A673 (cell line): Measurements from ENCODE around the gene ATP6V1G3. TPM values are rescaled to one million over a fixed set of nuclear protein-coding genes. Genes with fewer than 3 reads are reported as not detected.

Source experiments
- BruUV-seq: library from RNA; stranded (reverse); fragments of 400-500 nt; replicated peaks from 2 replicates; lab custom pipeline; 2021; lab: Mats Ljungman, UMichigan
- CTCF ChIA-PET: fragments of 300-600 bp; sonication (Branson Sonifier 250); formaldehyde crosslinking; loops from one replicate; lab custom pipeline; 2022; ENCODE audit warnings: antibody characterized with exemption; lab: Charles Lee
- POLR2A ChIA-PET: fragments of 300-600 bp; sonication (Branson Sonifier 250); formaldehyde crosslinking; loops from one replicate; lab custom pipeline; 2022; ENCODE audit warnings: antibody characterized with exemption; ENCODE audit not compliant: low non-redundant PET; lab: Charles Lee
- DNase-seq: peaks from one replicate; pipeline ENCODE4 v3.0.0-alpha.2; 2015; ENCODE audit warnings: low spot score
- H3K27ac ChIP-seq: fragments of 200-600 bp; sonication (generic); 2 replicates; pipeline ENCODE4 v1.5.1; 2016; ENCODE audit warnings: mixed run types, low read depth, mild to moderate bottlenecking, mixed read lengths, antibody characterized with exemption, low read length; ENCODE audit not compliant: poor library complexity, severe bottlenecking
- H3K27me3 ChIP-seq: fragments of 200-600 bp; sonication (generic); replicated peaks from 2 replicates; pipeline ENCODE4 v1.6.1; 2017; ENCODE audit warnings: mixed run types, low read depth, mild to moderate bottlenecking, mixed read lengths, antibody characterized with exemption, low read length; ENCODE audit not compliant: insufficient read depth, poor library complexity
- H3K36me3 ChIP-seq: fragments of 200-600 bp; sonication (generic); 2 replicates; pipeline ENCODE4 v1.6.1; 2016; ENCODE audit warnings: mixed run types, mild to moderate bottlenecking, mixed read lengths, antibody characterized with exemption, low read length; ENCODE audit not compliant: insufficient read depth, poor library complexity, severe bottlenecking
- H3K4me1 ChIP-seq: fragments of 200-600 bp; sonication (generic); 2 replicates; pipeline ENCODE4 v1.6.1; 2017; ENCODE audit warnings: mixed run types, mild to moderate bottlenecking, mixed read lengths, antibody characterized with exemption, low read length; ENCODE audit not compliant: insufficient read depth, poor library complexity, severe bottlenecking
- H3K4me3 ChIP-seq: fragments of 200-600 bp; sonication (generic); 2 replicates; pipeline ENCODE4 v1.5.1; 2016; ENCODE audit warnings: low read depth, mixed run types, mild to moderate bottlenecking, mixed read lengths, low read length; ENCODE audit not compliant: poor library complexity, severe bottlenecking
- H3K9me3 ChIP-seq: fragments of 200-600 bp; sonication (generic); 2 replicates; pipeline ENCODE4 v1.6.1; 2016; ENCODE audit warnings: mixed run types, low read depth, mild to moderate bottlenecking, mixed read lengths, antibody characterized with exemption, low read length; ENCODE audit not compliant: poor library complexity, severe bottlenecking
- CTCF ChIP-seq: fragments of 300-800, 200-600 bp; sonication (generic); conservative IDR thresholded peaks from 2 replicates; pipeline ENCODE4 v1.5.1; 2017; ENCODE audit warnings: low read depth, mild to moderate bottlenecking, antibody characterized with exemption, low read length, moderate library complexity, mixed read lengths
- EZH2 ChIP-seq: fragments of 200-600 bp; sonication (generic); IDR thresholded peaks from 2 replicates; pipeline ENCODE4 v1.6.1; 2017; ENCODE audit warnings: borderline replicate concordance, low read depth, mild to moderate bottlenecking, mixed read lengths, antibody characterized with exemption, low read length; ENCODE audit not compliant: poor library complexity, severe bottlenecking
- intact Hi-C: fragments of 100-400 bp; cut with micrococcal nuclease; formaldehyde crosslinking; loops from one replicate; pipeline ENCODE4 v1.10.0; 2022; ENCODE audit not compliant: unreplicated experiment
- total RNA-seq: library from RNA; stranded (reverse); gene quantifications from 2 replicates; pipeline ENCODE4 v1.2.3, GENCODE V29; 2021

The ATP6V1G3 gene
- total RNA-seq, 1 experiment from 2014 or later, result 0.71 TPM

GRCh38 chr1:198563583-198563982, 23.1 kb upstream of the ATP6V1G3 start:
- H3K9me3 ChIP-seq, result no peaks in the 10 kb centered on the region
- no TSS peak for BruUV-seq
- no peak overlapping the region for H3K27ac ChIP-seq
- CTCF ChIA-PET, result no interaction called here
- POLR2A ChIA-PET, result no interaction called here
- no peak for DNase-seq
- no peak for TF ChIP-seq EZH2
- TF ChIP-seq CTCF, result no peak
- H3K27me3 ChIP-seq, result no peaks in the 10 kb centered on the region
- H3K4me3 ChIP-seq, result no peak overlapping the region
- no peaks in the 10 kb centered on the region for H3K4me1 ChIP-seq
- intact Hi-C loops, result no loop called here
- H3K36me3 ChIP-seq, result no peaks in the 10 kb centered on the region

- no TSS peak for BruUV-seq
- no peaks in the 10 kb centered on the region for H3K27me3 ChIP-seq
- peak; percentile 25 for DNase-seq
- POLR2A ChIA-PET, result no interaction called here
- no peaks in the 10 kb centered on the region for H3K4me1 ChIP-seq
- intact Hi-C loops, result no loop called here
- TF ChIP-seq CTCF, result no peak
- TF ChIP-seq EZH2, result no peak
- no peaks in the 10 kb centered on the region for H3K36me3 ChIP-seq
- H3K27ac ChIP-seq, result no peak overlapping the region
- H3K9me3 ChIP-seq, result no peaks in the 10 kb centered on the region
- H3K4me3 ChIP-seq, result no peak overlapping the region
- CTCF ChIA-PET, result no interaction called here
Measured at GRCh38 chr1:198560161-198560560, 19.7 kb upstream of the ATP6V1G3 start.

GRCh38 chr1:198559362-198559761, 18.9 kb upstream of the ATP6V1G3 start:
- POLR2A ChIA-PET, result no interaction called here
- TF ChIP-seq EZH2, result no peak
- TF ChIP-seq CTCF, result no peak
- H3K4me3 ChIP-seq, result no peak overlapping the region
- DNase-seq, result no peak
- intact Hi-C loops, result no loop called here
- H3K27ac ChIP-seq, result no peak overlapping the region
- no peaks in the 10 kb centered on the region for H3K9me3 ChIP-seq
- H3K4me1 ChIP-seq, result no peaks in the 10 kb centered on the region
- no peaks in the 10 kb centered on the region for H3K36me3 ChIP-seq
- no peaks in the 10 kb centered on the region for H3K27me3 ChIP-seq
- BruUV-seq, result no TSS peak
- CTCF ChIA-PET, result no interaction called here
